Measurements from ENCODE around the gene PASK.

GRCh38 chr2:241183221-241183620, 33.9 kb upstream of the PASK start:
- TF ChIP-seq, protein P1, sequence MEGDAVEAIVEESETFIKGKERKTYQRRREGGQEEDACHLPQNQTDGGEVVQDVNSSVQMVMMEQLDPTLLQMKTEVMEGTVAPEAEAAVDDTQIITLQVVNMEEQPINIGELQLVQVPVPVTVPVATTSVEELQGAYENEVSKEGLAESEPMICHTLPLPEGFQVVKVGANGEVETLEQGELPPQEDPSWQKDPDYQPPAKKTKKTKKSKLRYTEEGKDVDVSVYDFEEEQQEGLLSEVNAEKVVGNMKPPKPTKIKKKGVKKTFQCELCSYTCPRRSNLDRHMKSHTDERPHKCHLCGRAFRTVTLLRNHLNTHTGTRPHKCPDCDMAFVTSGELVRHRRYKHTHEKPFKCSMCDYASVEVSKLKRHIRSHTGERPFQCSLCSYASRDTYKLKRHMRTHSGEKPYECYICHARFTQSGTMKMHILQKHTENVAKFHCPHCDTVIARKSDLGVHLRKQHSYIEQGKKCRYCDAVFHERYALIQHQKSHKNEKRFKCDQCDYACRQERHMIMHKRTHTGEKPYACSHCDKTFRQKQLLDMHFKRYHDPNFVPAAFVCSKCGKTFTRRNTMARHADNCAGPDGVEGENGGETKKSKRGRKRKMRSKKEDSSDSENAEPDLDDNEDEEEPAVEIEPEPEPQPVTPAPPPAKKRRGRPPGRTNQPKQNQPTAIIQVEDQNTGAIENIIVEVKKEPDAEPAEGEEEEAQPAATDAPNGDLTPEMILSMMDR (IDR thresholded peaks at IDR 0.05): no peak
- no peak for TF ChIP-seq POLR2A (IDR thresholded peaks at IDR 0.05)

Data from testis (tissue), 2 donors.